ENCODE data around the gene C12orf75. TPM values are rescaled to one million over a fixed set of nuclear protein-coding genes. Genes with fewer than 3 reads are reported as not detected.

C12orf75 gene
- total and polyA plus RNA-seq, 10 donors: 12.7 to 33.4 (median 17.8) TPM

DNA sequence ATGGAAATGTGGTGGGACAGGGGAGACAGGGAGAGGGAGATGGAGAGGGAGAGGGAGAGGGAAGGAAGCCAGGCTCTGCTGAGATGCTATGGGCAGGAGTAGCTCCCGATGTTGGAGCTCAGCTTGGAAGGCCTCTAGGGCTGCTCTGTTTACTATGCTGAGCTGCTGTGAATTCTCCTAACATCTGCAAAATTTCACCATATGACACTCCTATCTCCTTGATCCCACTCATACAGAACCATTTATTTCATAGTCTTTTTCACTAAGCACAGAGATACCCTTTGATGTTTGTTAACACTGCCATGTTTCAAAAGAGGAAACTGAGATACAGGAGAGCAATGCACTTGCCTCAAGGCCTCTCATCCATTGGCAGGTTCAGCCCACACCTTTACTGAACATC, 60.7 kb downstream of the C12orf75 start:
- H3K9me3 ChIP-seq: no peaks in the 10 kb centered on the region
- no peaks in the 10 kb centered on the region for H3K27me3 ChIP-seq (replicated peaks in 1 of 7)
- no peaks in the 10 kb centered on the region for H3K4me1 ChIP-seq
- H3K27ac ChIP-seq: no peak overlapping the region
- no peaks in the 10 kb centered on the region for H3K36me3 ChIP-seq
- WGBS, 5 donors: 85 to 100% (median 90%) methylated on average over 1 of the region's 1 CpG
- TF ChIP-seq POLR2A (IDR thresholded peaks at IDR 0.05) (no peak), POLR2AphosphoS5 (IDR thresholded peaks at IDR 0.05) (no peak)
- TF ChIP-seq, protein P1, sequence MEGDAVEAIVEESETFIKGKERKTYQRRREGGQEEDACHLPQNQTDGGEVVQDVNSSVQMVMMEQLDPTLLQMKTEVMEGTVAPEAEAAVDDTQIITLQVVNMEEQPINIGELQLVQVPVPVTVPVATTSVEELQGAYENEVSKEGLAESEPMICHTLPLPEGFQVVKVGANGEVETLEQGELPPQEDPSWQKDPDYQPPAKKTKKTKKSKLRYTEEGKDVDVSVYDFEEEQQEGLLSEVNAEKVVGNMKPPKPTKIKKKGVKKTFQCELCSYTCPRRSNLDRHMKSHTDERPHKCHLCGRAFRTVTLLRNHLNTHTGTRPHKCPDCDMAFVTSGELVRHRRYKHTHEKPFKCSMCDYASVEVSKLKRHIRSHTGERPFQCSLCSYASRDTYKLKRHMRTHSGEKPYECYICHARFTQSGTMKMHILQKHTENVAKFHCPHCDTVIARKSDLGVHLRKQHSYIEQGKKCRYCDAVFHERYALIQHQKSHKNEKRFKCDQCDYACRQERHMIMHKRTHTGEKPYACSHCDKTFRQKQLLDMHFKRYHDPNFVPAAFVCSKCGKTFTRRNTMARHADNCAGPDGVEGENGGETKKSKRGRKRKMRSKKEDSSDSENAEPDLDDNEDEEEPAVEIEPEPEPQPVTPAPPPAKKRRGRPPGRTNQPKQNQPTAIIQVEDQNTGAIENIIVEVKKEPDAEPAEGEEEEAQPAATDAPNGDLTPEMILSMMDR (IDR thresholded peaks at IDR 0.05 in 8 of 11, conservative IDR thresholded peaks at IDR 0.05 in 3 of 11): no peak
- no peak overlapping the region for H3K4me3 ChIP-seq
- intact Hi-C loops (cut with DNase I; ENCODE audit: low total_unique reads): loop anchor here (10.0 kb wide), 1 partner anchor 1186 kb away; no protein-coding TSS in a partner anchor
- DNase-seq: no peak

DNA sequence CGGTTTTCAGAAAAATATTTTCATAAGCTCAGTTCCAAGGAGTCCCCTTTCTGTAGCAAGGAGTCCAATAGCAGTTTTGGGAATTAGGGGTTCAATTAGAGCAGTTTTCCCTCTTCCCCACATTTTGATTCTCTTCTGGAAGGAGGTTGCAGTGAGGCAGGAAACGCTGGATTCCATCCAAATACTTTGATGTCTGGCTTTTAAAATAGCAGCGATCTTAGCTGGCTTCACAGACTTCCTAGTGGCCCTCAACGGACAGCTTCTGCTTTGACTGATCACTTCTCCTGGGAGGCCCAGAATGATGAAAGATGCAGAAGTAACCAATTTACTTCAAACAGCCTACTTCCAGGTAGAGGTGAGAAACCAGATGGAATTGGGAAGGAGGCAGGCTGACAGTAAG, 63.1 kb downstream of the C12orf75 start:
- H3K36me3 ChIP-seq: no peaks in the 10 kb centered on the region
- intact Hi-C loops (cut with DNase I; ENCODE audit: low total_unique reads): loop anchor here (10.0 kb wide), 1 partner anchor 1189 kb away; no protein-coding TSS in a partner anchor
- H3K4me3 ChIP-seq: no peak overlapping the region
- H3K27ac ChIP-seq: no peak overlapping the region
- H3K4me1 ChIP-seq: no peaks in the 10 kb centered on the region
- 19 to 26% (median 24%) methylated on average over 4 of the region's 4 CpGs for WGBS, 5 donors
- H3K9me3 ChIP-seq: peaks cover 0 to 10% (median 9%) of the 10 kb centered on the region in 8 donors
- TF ChIP-seq POLR2A (IDR thresholded peaks at IDR 0.05) (no peak), POLR2AphosphoS5 (IDR thresholded peaks at IDR 0.05) (no peak)
- TF ChIP-seq, protein P1 (IDR thresholded peaks at IDR 0.05 in 8 of 11, conservative IDR thresholded peaks at IDR 0.05 in 3 of 11): no peak
- no peaks in the 10 kb centered on the region for H3K27me3 ChIP-seq (replicated peaks in 1 of 7)
- no peak for DNase-seq

DNA sequence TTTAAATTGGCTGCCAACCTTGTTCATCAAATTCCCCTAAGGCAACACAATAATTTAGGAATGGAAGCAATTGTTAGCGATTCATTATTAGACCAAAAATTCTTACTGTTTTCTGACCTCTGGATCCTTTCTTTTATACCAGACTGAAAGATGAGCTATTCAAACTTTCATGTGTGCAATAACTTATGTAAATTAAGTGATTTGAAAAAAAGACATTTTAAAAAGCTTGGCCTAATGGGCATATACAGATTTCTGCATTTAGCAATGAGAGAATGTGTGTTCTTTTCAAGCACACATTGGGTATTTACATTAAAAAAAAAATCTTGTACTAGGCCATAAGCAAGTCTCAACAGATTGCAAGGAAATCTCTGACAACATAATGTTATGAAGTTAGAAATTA, 65.5 kb downstream of the C12orf75 start:
- no peaks in the 10 kb centered on the region for H3K36me3 ChIP-seq
- no peaks in the 10 kb centered on the region for H3K27me3 ChIP-seq (replicated peaks in 1 of 7)
- intact Hi-C loops (cut with DNase I; ENCODE audit: low total_unique reads): loop anchor here (10.0 kb wide), 1 partner anchor 1191 kb away; no protein-coding TSS in a partner anchor
- H3K4me3 ChIP-seq: no peak overlapping the region
- H3K27ac ChIP-seq: no peak overlapping the region
- TF ChIP-seq POLR2AphosphoS5 (IDR thresholded peaks at IDR 0.05) (no peak), POLR2A (IDR thresholded peaks at IDR 0.05) (no peak)
- TF ChIP-seq, protein P1 (IDR thresholded peaks at IDR 0.05 in 8 of 11, conservative IDR thresholded peaks at IDR 0.05 in 3 of 11): no peak
- H3K4me1 ChIP-seq: no peaks in the 10 kb centered on the region
- WGBS, 5 donors: 93 to 98% (median 95%) methylated on average over 1 of the region's 1 CpG
- H3K9me3 ChIP-seq: peaks cover 0 to 17% (median 14%) of the 10 kb centered on the region in 8 donors
- no peak for DNase-seq

DNA sequence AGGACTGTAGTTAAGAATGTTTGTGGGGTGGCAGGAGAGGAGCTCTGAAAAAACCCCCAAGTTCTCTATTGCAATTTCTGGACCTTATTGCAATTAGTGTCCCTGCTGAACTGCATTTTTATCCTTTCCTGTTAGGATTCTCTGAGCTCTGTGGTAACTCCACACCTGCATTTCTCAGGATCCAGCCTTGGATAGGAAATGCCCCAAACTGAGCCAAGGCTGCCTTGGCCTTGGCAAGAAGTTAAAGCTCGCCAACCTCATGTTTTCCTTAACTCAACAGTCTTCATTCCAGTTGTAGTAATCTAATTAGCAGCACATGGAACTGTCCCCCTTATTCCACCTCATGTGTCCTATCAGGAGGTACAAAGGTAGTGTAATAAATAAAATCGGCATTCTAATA, 66.5 kb downstream of the C12orf75 start:
- no peak overlapping the region for H3K4me3 ChIP-seq
- no peaks in the 10 kb centered on the region for H3K4me1 ChIP-seq
- TF ChIP-seq, protein P1 (IDR thresholded peaks at IDR 0.05 in 8 of 11, conservative IDR thresholded peaks at IDR 0.05 in 3 of 11): no peak
- TF ChIP-seq POLR2AphosphoS5 (IDR thresholded peaks at IDR 0.05) (no peak), POLR2A (IDR thresholded peaks at IDR 0.05) (no peak)
- intact Hi-C loops (cut with DNase I; ENCODE audit: low total_unique reads): loop anchor here (10.0 kb wide), 1 partner anchor 1192 kb away; no protein-coding TSS in a partner anchor
- DNase-seq: no peak
- no peak overlapping the region for H3K27ac ChIP-seq
- peaks cover 0 to 17% (median 14%) of the 10 kb centered on the region in 8 donors for H3K9me3 ChIP-seq
- no peaks in the 10 kb centered on the region for H3K27me3 ChIP-seq (replicated peaks in 1 of 7)
- WGBS, 5 donors: 81 to 91% (median 86%) methylated on average over 2 of the region's 2 CpGs
- no peaks in the 10 kb centered on the region for H3K36me3 ChIP-seq
